Spleen (tissue), 7 donors: Measurements from ENCODE around the gene CCDC172.

Source experiments
- POLR2AphosphoS5 ChIP-seq, 3 donors: sonication (generic); formaldehyde crosslinking; IDR thresholded peaks; one replicate each; pipeline ENCODE4 v1.5.1; 2017; ENCODE audit warnings: antibody characterized with exemption in 3 of 3
- TF ChIP-seq, protein P1 (sequence below), 11 experiments: fragments of 200-600 bp in 7 of 11; fragments of 450-650 bp in 4 of 11; sonication (generic) in 4 of 11; IDR thresholded peaks in 8 of 11; conservative IDR thresholded peaks in 3 of 11; 1 replicate in 7 of 11; 2 replicates in 4 of 11; pipeline versions ENCODE4 v1.4.0 to v1.8.0; 2016 to 2021; ENCODE audit warnings: antibody characterized with exemption in 11 of 11, inconsistent platforms in 4 of 11, mild to moderate bottlenecking in 1 of 11
- donor health status: DM: no; HTN: no; CAD: no; lungs with moderate emphysema.
- donor health status: DM: no; HTN: no; CAD: no.
- donor health status: DM: no; HTN: no; CAD: no.

DNA sequence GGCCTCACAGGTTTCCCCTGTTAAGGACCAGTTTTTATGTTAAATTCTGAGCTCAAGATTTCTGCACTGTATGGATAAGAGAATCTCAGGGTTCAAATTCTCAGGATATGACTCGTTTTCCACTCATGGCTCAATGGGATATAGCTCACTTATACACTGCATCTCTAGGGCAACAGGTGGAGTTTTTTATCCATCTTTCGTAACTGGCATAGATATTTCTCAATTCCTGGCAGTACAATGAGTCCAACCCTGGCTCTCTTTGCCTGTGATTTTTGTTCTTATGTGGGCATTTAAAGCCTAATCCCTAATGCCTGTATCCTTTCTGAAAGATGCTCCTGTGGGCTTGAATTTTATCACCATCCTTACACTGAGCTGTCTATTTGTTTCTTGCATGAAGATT, 7.6 kb downstream of the CCDC172 start:
- TF ChIP-seq, protein P1, sequence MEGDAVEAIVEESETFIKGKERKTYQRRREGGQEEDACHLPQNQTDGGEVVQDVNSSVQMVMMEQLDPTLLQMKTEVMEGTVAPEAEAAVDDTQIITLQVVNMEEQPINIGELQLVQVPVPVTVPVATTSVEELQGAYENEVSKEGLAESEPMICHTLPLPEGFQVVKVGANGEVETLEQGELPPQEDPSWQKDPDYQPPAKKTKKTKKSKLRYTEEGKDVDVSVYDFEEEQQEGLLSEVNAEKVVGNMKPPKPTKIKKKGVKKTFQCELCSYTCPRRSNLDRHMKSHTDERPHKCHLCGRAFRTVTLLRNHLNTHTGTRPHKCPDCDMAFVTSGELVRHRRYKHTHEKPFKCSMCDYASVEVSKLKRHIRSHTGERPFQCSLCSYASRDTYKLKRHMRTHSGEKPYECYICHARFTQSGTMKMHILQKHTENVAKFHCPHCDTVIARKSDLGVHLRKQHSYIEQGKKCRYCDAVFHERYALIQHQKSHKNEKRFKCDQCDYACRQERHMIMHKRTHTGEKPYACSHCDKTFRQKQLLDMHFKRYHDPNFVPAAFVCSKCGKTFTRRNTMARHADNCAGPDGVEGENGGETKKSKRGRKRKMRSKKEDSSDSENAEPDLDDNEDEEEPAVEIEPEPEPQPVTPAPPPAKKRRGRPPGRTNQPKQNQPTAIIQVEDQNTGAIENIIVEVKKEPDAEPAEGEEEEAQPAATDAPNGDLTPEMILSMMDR (IDR thresholded peaks at IDR 0.05 in 8 of 11, conservative IDR thresholded peaks at IDR 0.05 in 3 of 11), result no peak
- no peak for TF ChIP-seq POLR2AphosphoS5 (IDR thresholded peaks at IDR 0.05)
